Skin of body (tissue), 2 donors: Measurements from ENCODE around the gene FAM177A1. TPM values are rescaled to one million over a fixed set of nuclear protein-coding genes. Genes with fewer than 3 reads are reported as not detected.
"Not testable (repeated sequence)": the region's sequence is repeated elsewhere in the genome, so short reads cannot be mapped to it uniquely, and the experiment has no call there.

ENCODE experiments used
- DNase-seq: peaks from one replicate; lab custom pipeline; 2025; lab: John Stamatoyannopoulos, UW
- total RNA-seq: library from RNA; depleted of rRNA; stranded (reverse); fragments of >200 nt; gene quantifications from one replicate; pipeline ENCODE4 v1.2.3, GENCODE V29; 2014

The FAM177A1 gene
- total RNA-seq, 1 donor from 2014 or later: 26.0 TPM

DNA sequence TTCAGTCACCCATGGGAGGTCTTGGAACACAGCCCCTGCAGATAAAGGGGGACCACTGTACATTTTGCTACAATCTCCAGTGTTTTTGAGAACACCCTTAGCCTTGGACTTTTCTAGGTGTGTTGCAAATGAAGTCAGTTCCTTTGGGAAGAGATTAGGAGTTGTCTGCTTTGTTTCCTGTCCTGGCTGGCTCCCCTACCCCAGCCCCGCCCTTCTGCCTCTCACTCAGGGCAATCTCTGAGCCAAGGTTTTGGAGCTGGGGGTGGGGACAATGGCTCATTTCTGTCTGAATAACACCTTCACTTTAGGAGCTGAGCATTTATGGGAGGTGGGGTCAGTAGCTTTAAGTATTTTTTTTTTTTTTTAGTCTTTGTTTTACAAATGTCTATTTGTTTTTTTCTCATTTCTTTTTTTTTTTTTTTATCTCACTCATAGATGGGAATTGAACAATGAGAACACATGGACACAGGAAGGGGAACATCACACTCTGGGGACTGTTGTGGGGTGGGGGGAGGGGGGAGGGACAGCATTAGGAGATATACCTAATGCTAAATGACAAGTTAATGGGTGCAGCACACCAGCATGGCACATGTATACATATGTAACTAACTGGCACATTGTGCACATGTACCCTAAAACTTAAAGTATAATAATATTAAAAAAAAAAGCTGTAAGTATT lies 15.2 kb downstream of the FAM177A1 start:
- not testable (repeated sequence) for DNase-seq

DNA sequence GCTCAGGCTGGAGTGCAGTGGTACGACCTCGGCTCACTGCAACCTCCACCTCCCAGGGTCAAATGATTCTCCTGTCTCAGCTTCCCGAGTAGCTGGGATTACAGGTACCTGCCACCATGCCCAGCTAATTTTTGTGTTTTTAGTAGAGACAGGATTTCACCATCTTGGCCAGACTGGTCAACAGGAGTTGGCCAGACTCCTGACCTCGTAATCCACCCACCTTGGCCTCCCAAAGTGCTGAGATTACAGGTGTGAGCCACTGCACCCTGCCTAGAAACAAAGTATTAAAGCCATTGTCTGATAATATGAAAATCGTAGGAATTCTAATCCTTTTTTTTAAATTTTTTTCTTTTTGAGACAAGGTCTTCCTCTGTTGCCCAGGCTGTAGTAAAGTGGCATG lies 19.7 kb downstream of the FAM177A1 start:
- DNase-seq: not testable (repeated sequence)

DNA sequence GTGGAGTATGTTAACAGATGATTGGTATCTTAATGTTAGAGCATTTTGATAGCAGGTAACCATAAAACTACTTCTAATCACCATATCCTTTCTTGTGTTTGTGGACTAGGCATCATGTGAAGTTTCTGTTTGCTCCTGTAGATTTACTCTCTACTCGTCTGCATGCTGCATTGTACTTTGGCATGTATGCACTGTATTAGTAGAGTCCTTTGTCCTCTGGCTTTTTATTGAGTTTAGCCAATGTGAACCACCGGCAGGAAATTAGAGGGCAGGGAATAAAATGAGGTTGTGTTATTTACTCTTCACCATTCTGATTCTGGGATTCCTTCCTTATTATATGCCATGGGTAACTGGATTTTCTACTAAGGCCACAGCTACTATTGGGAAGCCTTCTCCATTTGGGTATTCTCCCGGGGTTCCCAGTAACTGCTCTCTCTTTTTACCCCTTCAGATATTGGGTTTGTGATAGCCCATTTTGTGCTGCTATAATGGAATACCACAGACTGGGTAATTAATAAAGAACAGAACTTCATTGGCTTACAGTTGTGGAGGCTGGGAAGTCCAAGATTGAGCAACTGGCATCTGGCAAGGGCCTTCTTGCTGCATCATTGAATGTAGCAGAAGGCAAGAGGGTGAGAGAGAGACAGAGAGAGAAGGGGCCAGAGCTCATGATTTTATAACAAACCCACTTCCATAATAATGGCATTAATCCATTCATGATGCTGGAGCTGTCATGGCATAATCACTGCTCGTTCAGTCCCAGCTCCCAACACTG lies 22.4 kb downstream of the FAM177A1 start:
- DNase-seq: no peak

DNA sequence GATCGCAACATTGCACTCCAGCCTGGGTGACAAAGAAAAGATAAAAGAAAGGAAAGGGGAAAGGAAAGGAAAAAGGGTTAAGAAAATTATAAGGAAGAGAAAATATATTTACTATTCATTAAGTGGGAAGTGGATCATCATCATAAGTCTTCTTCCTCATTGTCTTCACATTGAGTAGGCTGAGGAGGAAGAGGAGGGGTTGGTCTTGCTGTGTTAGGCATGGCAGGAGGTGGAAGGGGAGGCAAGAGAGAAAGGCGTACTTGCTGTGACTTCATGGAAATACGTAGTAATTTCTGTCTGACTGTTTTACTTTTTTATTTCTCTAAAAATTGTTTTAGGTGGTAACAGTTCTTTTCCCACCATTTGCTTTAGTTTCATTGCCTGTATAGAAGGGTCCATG lies 26.2 kb downstream of the FAM177A1 start:
- DNase-seq: no peak

DNA sequence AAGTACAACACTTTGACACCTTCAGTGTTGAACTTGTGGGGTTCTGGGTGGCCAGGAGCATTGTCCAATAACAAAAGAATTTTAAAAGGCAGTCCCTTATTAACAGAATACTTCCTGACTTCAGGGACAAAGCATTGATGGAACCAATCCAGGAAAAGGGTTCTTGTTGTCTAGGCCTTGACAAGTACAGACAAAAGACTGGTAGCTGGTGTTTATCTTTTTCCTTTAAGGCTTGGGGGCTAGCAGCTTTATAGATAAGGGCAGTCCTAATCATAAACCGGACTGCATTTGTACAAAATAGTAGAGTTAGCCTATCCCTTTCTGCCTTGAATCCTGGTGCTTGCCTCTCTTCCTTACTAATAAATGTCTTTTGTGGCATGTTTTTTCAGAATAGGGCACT lies 27.4 kb downstream of the FAM177A1 start:
- no peak for DNase-seq

DNA sequence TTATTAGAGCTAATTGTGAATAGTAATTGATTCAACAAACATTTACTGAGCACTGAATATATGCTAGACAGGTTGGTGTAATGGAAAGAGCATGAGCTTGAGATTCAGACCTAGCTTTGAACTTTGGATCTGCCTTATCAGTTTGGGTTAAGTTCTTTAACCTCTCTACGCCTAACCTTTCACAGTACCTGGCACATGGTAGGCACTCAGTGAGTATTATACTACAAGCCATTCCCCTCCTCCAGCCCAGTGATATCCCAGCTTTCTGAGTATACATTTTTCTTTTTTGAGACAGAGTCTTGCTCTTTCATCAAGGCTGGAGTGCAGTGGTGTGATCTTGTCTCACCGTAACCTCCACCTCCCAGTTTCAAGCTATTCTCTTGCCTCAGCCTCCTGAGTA lies 32.0 kb downstream of the FAM177A1 start:
- no peak for DNase-seq

DNA sequence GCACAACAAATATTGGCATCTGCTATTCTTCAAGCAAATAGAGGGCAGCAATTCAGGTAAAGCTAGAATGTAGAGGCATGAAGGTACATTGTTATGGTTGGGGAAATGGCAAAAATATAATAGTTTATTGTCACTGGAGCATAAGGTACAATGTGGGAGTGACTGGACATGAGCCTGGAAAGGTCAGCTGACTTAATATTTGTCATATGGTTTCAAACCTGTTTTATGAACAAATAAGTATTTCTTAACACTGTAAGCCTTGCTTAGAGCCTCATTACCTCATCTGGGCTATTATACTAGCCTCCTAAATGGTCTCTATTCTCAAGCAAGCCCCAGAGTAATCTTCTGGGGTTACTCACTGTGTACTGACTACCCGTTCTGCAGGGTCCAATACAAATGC lies 33.7 kb downstream of the FAM177A1 start:
- no peak for DNase-seq

DNA sequence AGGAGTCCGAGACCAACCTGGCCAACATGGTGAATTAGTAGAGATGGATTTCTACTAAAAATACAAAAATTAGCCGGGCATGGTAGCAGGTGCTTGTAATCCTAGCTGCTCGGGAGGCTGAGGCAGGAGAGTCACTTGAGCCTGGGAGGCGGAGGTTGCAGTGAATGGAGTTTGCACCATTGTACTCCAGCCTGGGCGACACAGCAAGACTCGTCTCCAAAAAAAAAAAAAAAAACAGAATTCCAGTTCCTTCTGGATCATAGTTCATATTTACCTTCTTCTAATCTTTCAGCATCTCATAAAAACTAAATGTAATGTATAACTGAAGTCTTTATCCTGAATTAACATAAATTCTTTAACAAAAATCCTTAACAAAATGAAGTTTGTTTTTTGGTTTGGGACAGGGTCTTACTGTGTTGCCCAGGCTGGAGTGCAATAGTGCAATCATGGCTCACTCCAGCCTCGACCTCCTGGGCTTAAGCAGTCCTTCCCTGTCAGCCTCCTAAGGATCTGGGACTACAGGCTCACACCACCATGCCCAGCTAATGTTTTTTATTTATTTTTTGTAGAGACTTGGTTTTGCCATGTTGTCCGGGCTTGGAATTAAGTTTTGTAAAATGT lies 37.6 kb downstream of the FAM177A1 start:
- DNase-seq: no peak

DNA sequence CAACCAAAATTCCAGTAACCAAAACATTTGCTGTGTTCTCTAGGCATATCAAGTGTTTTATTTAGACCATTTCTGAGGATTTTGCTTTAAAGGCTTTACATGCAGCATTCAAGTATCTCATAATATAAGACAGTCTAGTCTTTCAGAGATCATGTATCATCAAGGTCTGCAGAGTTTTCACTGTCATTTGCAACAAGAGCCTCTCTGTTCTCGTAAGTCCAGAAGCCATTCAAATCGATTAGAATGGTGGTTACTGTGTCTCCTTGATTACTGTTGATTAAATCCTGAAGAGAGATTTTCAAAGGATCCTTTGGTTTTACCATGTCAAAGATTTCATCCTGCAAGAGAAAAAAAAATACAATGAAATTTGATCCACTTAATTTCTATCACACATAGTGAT lies 39.4 kb downstream of the FAM177A1 start:
- no peak for DNase-seq

DNA sequence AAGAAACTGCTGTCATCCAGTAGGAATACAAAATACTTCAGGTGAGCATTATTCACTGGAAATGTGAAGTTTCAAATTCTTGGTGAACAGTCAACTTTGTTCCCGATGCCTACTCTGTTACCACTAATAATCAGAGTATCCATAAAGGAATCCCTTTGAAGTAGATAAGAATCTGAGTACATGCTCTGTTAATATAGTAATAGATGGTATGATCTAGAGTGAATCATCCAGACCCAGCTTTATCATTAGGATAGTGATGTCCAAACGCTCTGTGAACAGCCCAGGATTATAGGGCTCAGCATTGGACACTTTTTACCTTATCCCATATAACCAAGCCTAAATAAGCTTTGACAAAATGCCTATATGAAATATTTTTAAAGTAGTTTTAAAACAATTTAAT lies 42.4 kb downstream of the FAM177A1 start:
- DNase-seq: no peak

DNA sequence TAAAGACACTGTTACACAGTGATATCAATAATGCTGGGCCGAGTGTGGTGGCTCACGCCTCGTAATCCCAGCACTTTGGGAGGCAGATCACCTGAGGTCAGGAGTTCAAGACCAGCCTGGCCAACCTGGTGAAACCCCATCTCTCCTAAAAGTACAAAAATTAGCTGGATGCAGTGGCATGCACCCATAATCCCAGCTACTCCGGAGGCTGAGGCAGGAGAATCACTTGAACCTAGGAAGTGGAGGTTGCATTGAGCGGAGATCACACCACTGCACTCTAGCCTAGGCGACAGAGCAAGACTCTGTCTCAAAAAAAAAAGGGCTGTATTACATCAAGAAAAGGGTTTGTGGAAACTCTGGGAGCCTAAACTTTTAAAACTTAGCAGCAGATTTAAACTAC lies 48.6 kb downstream of the FAM177A1 start:
- DNase-seq: not testable (repeated sequence)

DNA sequence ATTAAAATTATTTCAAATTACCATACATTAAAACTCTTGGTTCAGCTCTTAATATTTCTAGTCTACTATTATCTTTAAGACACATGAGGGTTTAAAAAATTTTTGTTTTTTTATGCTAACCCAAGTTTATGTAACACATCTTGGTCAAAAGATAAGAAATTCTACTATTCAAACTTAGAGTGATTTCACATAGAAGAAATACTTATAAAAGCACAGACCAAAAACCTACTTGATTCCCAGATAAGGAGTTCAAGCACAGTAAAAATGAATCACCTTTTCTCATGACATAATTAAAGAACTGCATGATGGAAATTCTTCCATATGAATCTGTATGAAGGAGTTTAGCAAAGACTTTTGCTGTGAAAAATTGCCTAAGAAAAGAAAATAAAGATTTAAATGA lies 61.8 kb downstream of the FAM177A1 start:
- DNase-seq: no peak

DNA sequence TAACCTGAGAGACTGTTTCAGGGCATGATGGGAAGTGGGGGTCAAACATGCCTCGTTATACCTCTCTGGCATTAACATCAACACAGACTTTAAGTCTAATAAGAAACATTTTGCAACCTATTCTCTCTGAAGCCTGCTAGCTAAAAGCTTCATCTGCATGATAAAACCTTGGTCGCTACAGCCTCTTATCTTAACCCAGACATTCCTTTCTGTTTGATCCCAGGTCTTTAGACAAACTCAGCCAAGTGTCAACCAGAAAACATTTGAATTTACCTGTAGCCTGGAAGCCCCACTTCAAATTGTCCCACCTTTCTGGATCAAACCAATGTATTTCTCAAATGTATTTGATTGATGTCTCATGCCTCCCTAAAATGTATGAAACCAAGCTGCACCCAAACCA lies 66.6 kb downstream of the FAM177A1 start:
- no peak for DNase-seq

DNA sequence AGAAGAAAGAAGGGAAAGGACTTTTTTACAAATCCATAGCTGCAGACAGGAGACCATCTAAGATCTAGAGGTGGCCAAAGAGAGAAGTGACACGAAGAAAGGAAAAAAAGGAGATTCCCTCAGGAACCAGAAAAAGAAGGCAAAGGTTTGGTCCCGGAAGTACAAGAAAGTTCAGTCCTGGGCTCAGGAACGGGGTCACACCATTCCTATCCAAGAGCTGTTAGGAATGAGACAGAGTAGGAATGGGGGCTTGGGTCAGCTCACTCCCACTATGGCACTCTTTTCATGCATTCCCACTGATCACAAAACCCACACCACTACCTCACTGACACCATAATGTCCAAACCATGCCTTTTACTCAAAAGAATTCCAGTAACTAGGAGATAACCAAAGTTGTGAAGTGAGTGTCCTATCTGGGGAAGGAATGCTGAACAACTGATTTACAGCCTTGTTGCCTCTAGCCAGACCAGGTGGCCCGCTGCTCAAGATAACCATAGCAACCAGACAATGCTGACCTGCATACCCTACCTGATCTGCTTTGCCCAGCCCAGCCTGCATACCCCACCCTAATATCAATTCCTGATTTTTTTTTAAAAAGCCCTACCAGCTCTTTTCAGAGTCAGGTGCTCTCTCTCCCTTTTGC lies 67.4 kb downstream of the FAM177A1 start:
- no peak for DNase-seq

DNA sequence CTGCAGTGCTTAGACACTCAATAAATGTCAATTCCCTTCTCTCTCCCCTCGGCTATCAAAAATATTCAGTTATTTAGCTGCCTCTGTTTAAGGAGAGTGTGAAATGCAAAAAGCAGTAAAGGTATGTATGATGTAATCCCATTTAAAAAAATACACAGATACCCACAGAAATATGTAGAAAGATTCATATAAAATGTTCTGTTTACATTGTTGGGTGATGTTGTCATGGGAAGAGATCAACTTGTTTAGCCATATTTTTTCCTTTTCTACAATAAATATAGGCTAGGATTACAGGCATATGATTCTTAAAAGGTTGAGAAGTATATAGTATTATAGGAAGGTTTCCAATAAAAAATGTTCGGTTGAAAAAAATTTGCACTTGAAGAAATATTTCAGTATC lies 68.0 kb downstream of the FAM177A1 start:
- DNase-seq: no peak

DNA sequence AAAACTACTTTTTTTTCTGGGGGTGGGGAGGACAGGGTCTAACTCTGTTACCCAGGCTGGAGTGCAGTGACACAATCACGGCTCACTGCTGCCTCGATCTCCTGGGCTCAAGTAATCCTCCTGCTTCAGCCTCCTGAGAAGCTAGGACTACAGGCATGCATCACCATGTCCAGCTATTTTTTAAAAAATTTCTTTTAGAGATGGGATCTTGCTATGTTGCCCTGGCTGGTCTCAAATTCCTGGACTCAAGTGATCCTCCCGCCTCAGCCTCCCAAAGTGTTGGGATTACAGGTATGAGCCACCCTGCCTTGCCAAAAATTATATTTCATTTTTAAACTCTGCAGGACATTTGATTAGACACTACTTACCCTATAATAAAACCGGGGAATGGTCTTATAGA lies 70.2 kb downstream of the FAM177A1 start:
- no peak for DNase-seq

DNA sequence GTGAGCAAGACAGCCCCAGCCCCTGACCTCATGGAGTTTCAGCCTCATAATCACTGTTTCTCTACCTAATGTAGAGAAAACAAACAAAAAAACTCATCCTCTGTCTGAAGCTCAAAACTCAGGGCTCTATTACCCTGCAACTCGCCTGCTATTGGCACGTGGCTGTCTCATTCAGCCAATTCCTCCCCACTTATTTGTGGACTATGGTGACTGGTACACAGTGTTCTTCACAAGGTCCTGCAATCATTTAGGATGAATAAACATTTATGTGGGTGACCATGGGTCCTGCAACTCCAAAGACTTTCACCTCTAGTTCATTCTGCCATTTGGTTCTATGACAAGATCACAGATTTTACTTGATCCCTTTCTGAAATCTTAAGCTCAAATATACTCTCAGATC lies 71.0 kb downstream of the FAM177A1 start:
- DNase-seq: no peak

DNA sequence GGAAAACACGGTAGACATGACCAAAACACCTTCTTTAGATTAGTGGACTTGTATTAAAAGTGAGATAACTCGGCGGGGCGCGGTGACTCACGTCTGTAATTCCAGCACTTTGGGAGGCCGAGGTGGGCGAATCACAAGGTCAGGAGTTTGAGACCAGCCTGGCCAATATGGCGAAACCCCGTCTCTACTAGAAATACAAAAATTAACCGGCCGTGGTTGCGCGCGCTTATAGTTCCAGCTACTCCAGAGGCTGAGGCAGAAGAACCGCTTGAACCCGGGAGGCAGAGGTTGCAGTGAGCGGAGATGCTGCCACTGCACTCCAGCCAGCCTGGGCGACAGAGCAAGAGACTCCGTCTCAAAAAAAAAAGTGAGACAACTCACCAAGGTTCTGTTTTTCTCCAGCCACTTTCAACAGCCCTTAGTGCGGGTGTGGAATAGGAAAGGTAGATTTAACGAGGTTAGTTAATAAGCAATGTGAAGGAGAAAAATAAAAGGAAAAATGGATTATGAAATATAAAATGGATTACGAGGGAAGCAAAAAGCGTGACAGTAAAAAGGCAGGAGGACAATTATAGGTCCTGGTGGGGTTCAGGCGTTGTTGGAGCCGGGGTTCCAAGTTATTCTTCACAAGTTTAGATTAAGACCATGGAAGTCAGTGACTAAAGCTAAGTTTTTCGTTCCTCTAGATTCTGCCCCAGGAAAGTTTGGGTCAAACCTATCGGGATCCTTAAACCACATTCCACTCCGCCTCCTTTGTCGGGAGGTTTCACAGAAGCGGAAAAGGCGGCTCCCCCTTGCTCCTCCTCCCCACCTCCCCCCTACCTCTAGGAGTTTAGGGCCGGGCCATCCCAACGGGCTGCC lies 75.2 kb downstream of the FAM177A1 start:
- no peak for DNase-seq

DNA sequence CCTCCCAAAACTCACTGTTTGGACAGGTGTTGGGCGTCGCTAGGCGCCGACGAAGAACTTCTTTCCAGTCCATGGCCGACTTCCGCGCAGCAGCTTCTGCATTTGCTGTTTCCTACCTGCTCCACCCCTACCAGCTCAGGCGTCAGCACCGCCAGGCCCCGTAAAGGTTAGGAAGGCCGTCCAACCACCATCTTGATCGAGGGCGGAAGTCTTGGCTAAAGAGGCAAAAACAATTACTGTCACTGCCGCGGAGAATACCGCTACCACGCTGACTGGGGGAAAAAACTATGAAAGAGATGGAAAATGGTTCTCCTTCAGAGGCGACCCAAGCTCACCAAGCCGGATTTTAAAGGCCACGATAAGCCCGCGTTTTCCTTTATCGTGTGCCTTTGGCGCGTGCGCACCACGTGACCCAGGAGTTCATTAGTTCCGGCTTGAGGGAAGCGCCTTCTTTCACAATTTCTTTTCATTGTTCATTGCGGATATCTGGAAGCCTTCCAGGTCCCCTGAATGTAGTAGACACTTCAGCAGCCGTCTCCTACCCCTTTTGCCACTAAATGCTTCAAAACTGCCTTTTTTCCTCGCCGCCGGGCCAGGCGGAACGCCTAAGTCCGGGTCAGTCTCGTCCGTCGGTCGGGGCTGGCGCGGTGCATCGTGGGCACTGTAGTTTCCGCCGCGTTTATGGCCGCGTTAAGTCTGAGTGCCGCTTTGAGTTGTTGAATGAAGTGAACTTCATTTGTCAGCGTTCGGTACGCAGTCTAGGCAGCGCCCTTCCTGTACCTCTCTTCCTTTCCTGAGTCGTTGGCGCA lies 76.0 kb downstream of the FAM177A1 start, which contains the start of the genes PPP2R3C and PRORP:
PPP2R3C (minus strand) TSS at position 104 of the 809 bp plus-strand sequence; CDS start at position 73, 31 bp downstream.
PRORP (plus strand) TSS at position 666 of the 809 bp plus-strand sequence. CDS start 694 bp downstream, outside the sequence.
- DNase-seq: peak; percentile 94
